Measurements from ENCODE around the gene RYR1.
"Not testable (repeated sequence)": the region's sequence is repeated elsewhere in the genome, so short reads cannot be mapped to it uniquely, and the experiment has no call there.

RYR1 gene

DNA sequence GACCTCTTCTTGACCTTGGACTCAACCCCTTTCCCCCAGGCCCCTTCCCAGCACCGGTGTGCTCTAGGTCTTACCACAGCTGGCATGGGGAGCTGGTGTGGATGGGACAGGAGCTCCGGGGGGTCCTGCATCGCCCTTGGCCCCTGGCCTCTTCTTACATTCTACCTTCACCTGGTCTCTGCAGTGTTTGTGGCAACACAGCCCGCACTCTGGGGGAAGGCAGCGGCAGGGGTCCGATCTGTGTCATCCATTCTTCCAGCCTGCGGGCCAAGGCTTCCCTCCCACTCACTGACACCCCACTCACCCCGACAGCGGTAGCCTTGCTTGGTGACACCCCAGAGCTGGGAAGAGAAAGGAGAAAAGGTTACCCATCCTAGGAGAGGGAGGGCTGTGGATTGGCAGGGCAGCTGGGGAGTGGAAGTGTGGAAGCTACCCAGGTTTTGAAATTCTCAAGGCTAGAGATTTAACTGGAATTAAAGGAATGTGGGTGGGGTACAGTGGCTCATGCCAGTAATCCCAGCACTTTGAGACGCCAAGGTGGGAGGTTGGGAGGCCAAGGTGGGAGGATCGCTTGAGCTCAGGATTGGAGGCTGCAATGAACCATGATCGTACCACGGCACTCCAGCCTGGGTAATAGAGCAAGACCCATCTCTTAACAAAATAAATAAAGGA is 22.3 kb upstream of the RYR1 start:
- Histone ChIP-seq H3K27me3 (ENCODE audit: insufficient read depth, insufficient read length) (no peaks in the 10 kb centered on the region), H3K9ac (ENCODE audit: insufficient read length, low read depth) (no peak overlapping the region), H3K36me3 (ENCODE audit: insufficient read depth, insufficient read length, low read length) (peaks cover 5% of the 10 kb centered on the region), H3K9me3 (ENCODE audit: insufficient read depth, low read length) (no peaks in the 10 kb centered on the region), H3K4me1 (ENCODE audit: insufficient read depth, insufficient read length) (no peaks in the 10 kb centered on the region), H3K4me3 (ENCODE audit: insufficient read length, low read depth) (no peak overlapping the region)
- TF ChIP-seq YY1 (IDR thresholded peaks at IDR 0.05; ENCODE audit: insufficient read depth, insufficient read length) = no peak
- TF ChIP-seq SUZ12 (IDR thresholded peaks at IDR 0.05; ENCODE audit: extremely low read depth, insufficient read depth, insufficient read length) = no peak
- DNase-seq (ENCODE audit: low read depth, low spot score) = no peak

- not testable (repeated sequence) for H3K9ac ChIP-seq (ENCODE audit: insufficient read length, low read depth); H3K4me3 ChIP-seq (ENCODE audit: insufficient read length, low read depth); H3K9me3 ChIP-seq (ENCODE audit: insufficient read depth, low read length); H3K27me3 ChIP-seq (ENCODE audit: insufficient read depth, insufficient read length); H3K36me3 ChIP-seq (ENCODE audit: insufficient read depth, insufficient read length, low read length); DNase-seq (ENCODE audit: low read depth, low spot score); H3K4me1 ChIP-seq (ENCODE audit: insufficient read depth, insufficient read length)
Observed at GRCh38 chr19:38411898-38412297, 21.6 kb upstream of the RYR1 start.

DNA sequence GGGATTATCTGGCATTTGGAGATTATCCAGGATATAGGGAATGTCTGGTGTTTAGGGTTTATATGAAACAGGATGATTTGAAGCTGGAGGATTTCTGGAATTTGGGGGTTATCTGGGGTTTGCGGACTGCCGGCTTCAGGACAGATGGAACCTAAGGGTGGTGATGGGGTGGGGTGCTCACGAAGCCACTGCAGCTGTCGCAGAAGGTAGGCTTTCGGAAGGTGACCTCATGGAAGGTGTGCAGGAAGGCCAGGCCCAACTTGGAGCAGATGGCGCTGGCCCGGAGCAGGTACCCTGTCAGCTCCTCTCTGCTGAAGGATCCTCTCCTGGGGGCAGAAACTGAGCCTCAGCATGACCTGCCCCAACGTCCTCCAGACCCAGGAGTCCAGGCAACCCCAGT is 21.0 kb upstream of the RYR1 start:
- H3K36me3 ChIP-seq (ENCODE audit: insufficient read depth, insufficient read length, low read length) = no peaks in the 10 kb centered on the region
- H3K4me1 ChIP-seq (ENCODE audit: insufficient read depth, insufficient read length) = peaks cover 5% of the 10 kb centered on the region
- H3K4me3 ChIP-seq (ENCODE audit: insufficient read length, low read depth) = no peak overlapping the region
- H3K9me3 ChIP-seq (ENCODE audit: insufficient read depth, low read length) = no peaks in the 10 kb centered on the region
- TF ChIP-seq SUZ12 (IDR thresholded peaks at IDR 0.05; ENCODE audit: extremely low read depth, insufficient read depth, insufficient read length) (no peak), ZNF274 (IDR thresholded peaks at IDR 0.05; ENCODE audit: low read depth, low read length) (no peak), YY1 (IDR thresholded peaks at IDR 0.05; ENCODE audit: insufficient read depth, insufficient read length) (no peak)
- H3K27me3 ChIP-seq (ENCODE audit: insufficient read depth, insufficient read length) = no peaks in the 10 kb centered on the region
- H3K9ac ChIP-seq (ENCODE audit: insufficient read length, low read depth) = no peak overlapping the region
- no peak for DNase-seq (ENCODE audit: low read depth, low spot score)

GRCh38 chr19:38412961-38413360 is 20.5 kb upstream of the RYR1 start:
- Histone ChIP-seq H3K27me3 (ENCODE audit: insufficient read depth, insufficient read length) (no peaks in the 10 kb centered on the region), H3K4me3 (ENCODE audit: insufficient read length, low read depth) (no peak overlapping the region), H3K4me1 (ENCODE audit: insufficient read depth, insufficient read length) (peaks cover 5% of the 10 kb centered on the region), H3K9ac (ENCODE audit: insufficient read length, low read depth) (no peak overlapping the region), H3K9me3 (ENCODE audit: insufficient read depth, low read length) (no peaks in the 10 kb centered on the region), H3K36me3 (ENCODE audit: insufficient read depth, insufficient read length, low read length) (no peaks in the 10 kb centered on the region)
- TF ChIP-seq YY1 (IDR thresholded peaks at IDR 0.05; ENCODE audit: insufficient read depth, insufficient read length) = no peak
- TF ChIP-seq SUZ12 (IDR thresholded peaks at IDR 0.05; ENCODE audit: extremely low read depth, insufficient read depth, insufficient read length) = no peak
- TF ChIP-seq ZNF274 (IDR thresholded peaks at IDR 0.05; ENCODE audit: low read depth, low read length) = no peak
- DNase-seq (ENCODE audit: low read depth, low spot score) = no peak

- no peak overlapping the region for H3K4me3 ChIP-seq (ENCODE audit: insufficient read length, low read depth)
- no peaks in the 10 kb centered on the region for H3K36me3 ChIP-seq (ENCODE audit: insufficient read depth, insufficient read length, low read length)
- H3K9me3 ChIP-seq (ENCODE audit: insufficient read depth, low read length) = no peaks in the 10 kb centered on the region
- peaks cover under 1% of the 10 kb centered on the region for H3K27me3 ChIP-seq (ENCODE audit: insufficient read depth, insufficient read length)
- H3K4me1 ChIP-seq (ENCODE audit: insufficient read depth, insufficient read length) = peaks cover 5% of the 10 kb centered on the region
- DNase-seq (ENCODE audit: low read depth, low spot score) = no peak
- TF ChIP-seq YY1 (IDR thresholded peaks at IDR 0.05; ENCODE audit: insufficient read depth, insufficient read length) (no peak), ZNF274 (IDR thresholded peaks at IDR 0.05; ENCODE audit: low read depth, low read length) (no peak)
- no peak overlapping the region for H3K9ac ChIP-seq (ENCODE audit: insufficient read length, low read depth)
Observed at GRCh38 chr19:38413416-38413815, 20.1 kb upstream of the RYR1 start.

DNA sequence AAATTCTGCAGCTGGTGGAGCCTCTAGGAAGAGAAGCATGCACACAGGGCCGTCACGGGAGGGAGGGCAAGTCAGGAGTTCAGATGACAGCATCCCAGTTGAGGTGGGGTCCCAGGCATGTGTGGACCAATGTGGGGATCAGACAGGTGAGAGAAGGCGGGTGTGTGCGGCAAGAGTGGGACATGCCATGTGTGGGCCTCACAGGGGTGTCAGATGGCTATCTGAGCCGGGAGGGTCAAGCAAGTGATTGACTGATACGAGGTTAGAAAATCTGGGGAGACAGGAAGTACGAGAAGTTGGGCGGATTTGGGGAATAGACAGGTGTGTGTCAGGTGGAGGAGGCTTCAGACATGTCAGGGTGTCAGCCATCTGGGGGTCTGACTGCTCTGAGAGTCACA is 16.3 kb upstream of the RYR1 start:
- Histone ChIP-seq H3K27me3 (ENCODE audit: insufficient read depth, insufficient read length) (peaks cover 4% of the 10 kb centered on the region), H3K4me3 (ENCODE audit: insufficient read length, low read depth) (peak overlapping the region; percentile 19), H3K4me1 (ENCODE audit: insufficient read depth, insufficient read length) (peaks cover 5% of the 10 kb centered on the region), H3K9ac (ENCODE audit: insufficient read length, low read depth) (peak overlapping the region; percentile 64), H3K9me3 (ENCODE audit: insufficient read depth, low read length) (no peaks in the 10 kb centered on the region), H3K36me3 (ENCODE audit: insufficient read depth, insufficient read length, low read length) (no peaks in the 10 kb centered on the region)
- no peak for DNase-seq (ENCODE audit: low read depth, low spot score)
- no peak for TF ChIP-seq ZNF274 (IDR thresholded peaks at IDR 0.05; ENCODE audit: low read depth, low read length)
- TF ChIP-seq SUZ12 (IDR thresholded peaks at IDR 0.05; ENCODE audit: extremely low read depth, insufficient read depth, insufficient read length) = no peak
- no peak for TF ChIP-seq YY1 (IDR thresholded peaks at IDR 0.05; ENCODE audit: insufficient read depth, insufficient read length)

DNA sequence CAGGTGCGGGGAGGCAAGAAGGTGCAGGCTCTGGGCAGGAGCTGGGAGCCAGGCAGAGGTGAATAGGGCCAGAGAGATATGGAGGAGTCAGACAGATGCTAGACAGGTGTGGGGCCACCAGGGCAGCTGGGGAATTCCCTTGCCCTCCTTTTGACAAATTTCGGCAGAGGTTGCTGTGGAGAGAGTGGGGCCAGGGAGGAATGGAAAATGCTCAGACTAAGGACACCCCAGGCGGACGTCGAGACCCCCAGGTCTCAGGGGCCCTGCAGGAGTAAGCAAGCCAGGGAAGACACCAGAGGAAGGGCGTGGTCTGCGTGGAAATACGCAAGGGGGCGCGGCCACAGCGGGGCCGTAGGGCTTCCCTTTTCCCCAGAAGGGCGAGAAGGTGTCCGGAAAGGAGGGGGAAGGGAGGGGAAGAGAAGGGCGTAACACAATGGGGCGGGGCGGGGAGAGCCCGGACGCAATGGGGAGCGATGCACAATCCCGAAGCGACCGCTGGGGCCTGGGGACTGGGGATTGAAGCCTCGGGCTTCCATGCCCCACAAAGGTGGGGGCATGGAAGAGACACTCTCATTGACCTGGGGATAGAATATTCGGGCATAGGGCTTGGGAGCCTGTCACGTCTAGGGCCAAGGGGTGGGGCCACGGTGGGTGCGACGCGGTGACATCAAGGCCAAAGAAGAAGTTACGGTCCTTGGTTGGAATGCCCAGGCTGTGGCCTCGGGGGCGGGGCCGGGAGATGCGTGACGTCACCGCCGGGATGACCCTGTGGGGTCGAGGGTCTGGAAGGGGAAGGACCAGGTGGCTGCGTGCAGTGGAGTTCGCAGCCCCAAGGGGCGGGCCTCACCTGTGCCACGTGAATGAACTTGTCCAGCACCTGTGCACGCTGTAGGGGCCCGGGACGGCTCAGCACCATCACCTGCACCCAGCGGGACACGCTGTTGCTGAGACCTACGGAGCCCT is 15.7 kb upstream of the RYR1 start:
- no peak for DNase-seq (ENCODE audit: low read depth, low spot score)
- H3K9me3 ChIP-seq (ENCODE audit: insufficient read depth, low read length) = no peaks in the 10 kb centered on the region
- H3K36me3 ChIP-seq (ENCODE audit: insufficient read depth, insufficient read length, low read length) = no peaks in the 10 kb centered on the region
- H3K9ac ChIP-seq (ENCODE audit: insufficient read length, low read depth) = peak overlapping the region; percentile 64
- H3K4me3 ChIP-seq (ENCODE audit: insufficient read length, low read depth) = peak overlapping the region; percentile 19
- H3K4me1 ChIP-seq (ENCODE audit: insufficient read depth, insufficient read length) = peaks cover 8% of the 10 kb centered on the region
- H3K27me3 ChIP-seq (ENCODE audit: insufficient read depth, insufficient read length) = peaks cover 4% of the 10 kb centered on the region
- TF ChIP-seq SUZ12 (IDR thresholded peaks at IDR 0.05; ENCODE audit: extremely low read depth, insufficient read depth, insufficient read length) (no peak), YY1 (IDR thresholded peaks at IDR 0.05; ENCODE audit: insufficient read depth, insufficient read length) (no peak), ZNF274 (IDR thresholded peaks at IDR 0.05; ENCODE audit: low read depth, low read length) (no peak)

Data from NT2/D1 (cell line).